GM21447 (cell line): ENCODE data around the gene LYZ.

ENCODE experiments used
- ATAC-seq: cut with Tn5 transposase; IDR thresholded peaks from one replicate; pipeline ENCODE4 v1.9.1; 2021; ENCODE audit not compliant: unreplicated experiment

The LYZ gene

DNA sequence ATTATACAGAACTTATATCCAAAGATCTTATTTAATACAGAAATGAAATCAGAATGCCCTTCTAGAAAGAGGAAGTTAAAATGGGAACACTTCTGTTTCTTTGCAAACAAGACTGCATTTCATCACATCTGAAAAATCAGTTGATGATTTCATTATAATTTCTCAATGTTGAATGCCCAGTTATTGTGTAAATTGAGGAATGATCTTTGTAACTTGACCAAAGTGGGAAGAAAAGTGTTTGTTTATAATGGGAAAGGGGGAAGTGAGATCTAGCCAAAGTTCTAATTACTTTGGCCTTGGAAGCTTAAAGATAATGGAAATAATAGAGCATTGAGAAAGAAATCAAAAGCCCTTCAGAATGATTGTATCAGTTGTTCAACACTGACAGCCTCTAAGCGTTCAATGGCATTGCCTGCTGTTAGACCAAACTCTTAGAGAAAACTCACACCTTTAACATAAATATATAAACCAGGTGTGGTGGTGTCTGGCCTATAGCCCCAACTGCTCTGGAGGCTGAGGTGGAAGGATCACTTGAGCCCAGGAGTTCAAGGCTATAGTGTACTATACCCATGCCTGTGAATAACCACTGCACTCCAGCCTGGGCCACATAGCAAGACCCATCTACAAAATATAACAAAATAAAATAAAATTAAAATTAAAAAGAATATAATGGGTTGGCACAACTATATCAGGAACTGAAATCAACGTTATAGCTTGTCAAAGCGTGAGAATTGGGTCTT is 9.9 kb upstream of the LYZ start:
- no peak for ATAC-seq

DNA sequence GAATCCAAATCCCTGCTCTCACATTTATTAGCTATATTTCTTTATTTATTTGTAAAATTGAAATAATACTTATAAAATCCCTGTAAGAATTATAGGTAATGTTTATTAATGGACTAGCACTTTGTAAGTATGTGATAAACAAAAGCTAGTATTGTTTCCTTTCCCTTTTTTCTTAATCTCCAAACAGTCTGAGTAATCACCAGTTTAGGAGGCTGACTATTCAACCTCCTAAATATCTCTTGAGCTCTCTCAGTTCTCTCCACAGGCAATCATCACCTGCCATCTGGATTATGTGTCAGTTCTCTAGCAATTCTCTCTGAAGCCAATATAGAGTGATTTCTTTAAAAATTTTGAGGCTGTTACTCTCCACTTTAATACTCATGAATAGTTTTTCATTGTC is 9.2 kb upstream of the LYZ start:
- ATAC-seq: no peak

DNA sequence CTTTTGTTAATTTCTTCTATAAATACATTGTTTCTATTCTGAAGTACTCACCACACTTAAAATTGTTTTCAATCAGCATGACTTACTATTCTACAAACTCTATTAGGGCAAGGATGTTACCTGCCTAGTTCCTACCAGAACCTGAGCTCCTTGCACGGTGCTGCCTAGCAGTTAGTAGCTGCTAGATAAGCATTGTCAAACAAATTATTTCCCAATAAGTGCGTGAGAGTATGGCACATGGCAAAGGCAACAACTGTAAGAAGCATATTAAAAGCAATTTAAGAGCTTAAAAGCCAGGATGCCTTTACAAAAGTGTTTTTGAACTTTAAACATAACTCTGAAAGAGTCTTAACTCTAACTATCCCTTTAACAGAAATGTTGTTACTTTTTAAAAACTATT is 8.2 kb upstream of the LYZ start:
- ATAC-seq: no peak

- no peak for ATAC-seq
Measured at GRCh38 chr12:69341328-69341727, 6.9 kb upstream of the LYZ start.

DNA sequence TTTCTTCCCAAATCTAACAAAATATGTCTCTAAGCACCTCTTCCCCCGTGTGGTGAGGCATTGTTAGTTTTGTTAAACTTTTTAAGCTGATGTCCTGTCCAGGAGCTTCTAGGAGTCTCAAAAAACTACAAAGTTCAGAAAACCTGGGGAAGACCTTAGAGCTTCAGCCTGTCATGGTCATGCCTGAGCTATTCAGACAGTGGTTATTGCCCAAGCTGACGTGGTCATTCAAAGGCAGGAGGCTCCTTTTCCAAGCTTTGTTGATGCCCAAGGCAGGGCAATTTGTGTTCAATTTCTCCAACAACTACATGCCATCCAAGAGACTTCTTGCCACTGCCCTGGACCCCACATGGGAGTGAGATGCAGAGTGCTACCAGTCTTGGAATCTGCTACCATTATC is 5.8 kb upstream of the LYZ start:
- ATAC-seq: no peak

- ATAC-seq: no peak
Measured at GRCh38 chr12:69343357-69343756, 4.8 kb upstream of the LYZ start.

DNA sequence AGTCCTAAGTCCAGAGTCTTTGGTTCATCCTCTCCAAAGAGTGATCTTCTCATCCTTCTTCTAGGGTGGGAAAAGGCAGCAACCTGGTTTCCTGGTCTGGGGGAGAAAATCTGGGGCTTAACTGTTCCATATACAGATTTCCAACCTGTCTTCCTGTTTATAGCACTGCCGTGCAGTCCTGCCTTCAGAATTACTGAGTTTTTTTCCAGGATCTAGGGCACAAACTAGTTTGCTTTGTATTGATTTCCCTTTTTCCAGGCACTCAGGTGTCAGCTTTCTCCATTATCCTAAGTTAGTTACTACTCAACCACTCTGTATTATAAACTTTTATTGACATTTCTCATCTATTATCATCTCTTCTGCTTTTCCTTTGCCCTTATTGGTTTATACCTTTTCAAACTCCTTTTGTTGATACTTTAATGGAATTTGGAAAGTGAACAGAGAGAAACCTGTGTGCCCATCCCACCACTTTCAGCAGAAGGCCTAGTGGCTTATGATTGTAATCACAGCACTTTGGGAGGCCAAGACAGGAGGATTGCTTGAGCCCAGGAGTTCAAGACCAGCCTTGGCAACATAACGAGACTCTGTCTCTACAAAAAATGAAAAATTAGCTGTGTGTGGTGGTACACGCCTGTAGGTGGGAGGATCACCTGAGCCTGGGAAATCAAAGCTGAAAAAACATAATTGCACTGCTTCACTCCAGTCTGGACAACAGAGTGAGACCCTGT is 4.1 kb upstream of the LYZ start:
- ATAC-seq: no peak

- ATAC-seq: no peak
Measured at GRCh38 chr12:69345077-69345476, 3.1 kb upstream of the LYZ start.

GRCh38 chr12:69345742-69346141 is 2.4 kb upstream of the LYZ start:
- ATAC-seq: no peak

- no peak for ATAC-seq
Measured at GRCh38 chr12:69350002-69350626, 1.9 kb downstream of the LYZ start.

DNA sequence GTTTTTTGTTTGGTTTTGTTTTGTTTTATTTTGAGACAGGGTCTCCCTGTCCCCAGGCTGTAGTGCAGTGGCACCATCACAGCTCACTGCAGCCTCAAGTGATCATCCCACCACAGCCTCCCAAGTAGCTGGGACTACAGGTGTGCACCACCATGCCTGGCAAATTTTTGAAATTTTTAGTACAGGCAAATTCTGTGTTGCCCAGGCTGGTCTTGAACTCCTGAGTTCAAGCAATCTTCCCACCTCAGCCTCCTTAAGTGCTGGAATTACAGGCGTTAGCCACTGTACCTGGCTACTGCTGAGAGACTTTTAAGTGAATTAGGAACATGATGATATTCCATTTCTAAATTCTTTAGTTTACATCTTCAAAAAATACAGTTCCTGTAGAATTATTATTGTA is 2.6 kb downstream of the LYZ start:
- no peak for ATAC-seq

DNA sequence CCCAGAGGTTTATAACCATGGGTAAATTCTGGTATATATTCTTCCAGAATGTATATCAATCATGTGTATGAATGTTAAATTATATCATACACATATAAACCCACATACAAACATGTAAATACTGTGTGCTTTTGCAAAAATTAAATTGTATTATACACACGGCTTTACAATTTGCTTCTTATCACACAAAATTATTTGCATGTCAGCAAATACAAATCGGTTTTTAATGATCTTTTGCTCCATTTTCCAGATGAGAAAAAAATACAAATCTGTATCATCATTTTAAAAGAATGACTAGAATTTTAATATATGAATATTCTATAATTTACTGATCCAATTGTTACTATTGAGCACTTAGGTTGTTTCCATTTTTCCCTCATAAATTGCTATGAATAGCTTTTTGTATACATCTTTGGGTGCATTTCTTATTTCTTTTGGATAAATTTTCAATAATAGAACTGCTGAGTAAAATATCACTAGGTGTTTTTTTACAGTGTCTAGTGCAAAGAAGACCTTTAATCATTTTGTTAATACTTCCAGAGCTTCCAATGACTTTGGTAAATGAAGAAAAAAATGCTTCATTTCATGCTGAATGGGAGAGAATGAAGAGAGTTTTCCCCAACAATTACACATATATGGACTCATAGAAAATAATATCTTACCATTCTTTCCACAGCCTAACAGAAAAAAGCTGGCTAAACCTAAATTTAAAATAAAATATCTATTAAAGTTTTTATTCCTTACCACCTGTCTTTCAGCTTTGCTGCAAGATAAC is 3.5 kb downstream of the LYZ start:
- ATAC-seq: no peak

DNA sequence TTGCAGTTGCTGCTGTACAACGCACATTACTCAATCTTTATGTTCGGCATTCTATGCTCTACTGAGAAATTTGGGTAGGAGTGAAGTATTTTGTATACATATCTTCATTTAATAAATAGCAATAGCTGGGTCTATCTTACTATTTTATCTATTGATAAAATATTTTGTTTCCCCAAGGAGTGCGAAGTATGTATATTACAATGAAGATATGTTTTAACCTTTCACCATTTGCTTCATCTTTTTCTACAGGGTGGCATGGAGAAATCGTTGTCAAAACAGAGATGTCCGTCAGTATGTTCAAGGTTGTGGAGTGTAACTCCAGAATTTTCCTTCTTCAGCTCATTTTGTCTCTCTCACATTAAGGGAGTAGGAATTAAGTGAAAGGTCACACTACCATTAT is 4.7 kb downstream of the LYZ start:
- ATAC-seq: no peak

DNA sequence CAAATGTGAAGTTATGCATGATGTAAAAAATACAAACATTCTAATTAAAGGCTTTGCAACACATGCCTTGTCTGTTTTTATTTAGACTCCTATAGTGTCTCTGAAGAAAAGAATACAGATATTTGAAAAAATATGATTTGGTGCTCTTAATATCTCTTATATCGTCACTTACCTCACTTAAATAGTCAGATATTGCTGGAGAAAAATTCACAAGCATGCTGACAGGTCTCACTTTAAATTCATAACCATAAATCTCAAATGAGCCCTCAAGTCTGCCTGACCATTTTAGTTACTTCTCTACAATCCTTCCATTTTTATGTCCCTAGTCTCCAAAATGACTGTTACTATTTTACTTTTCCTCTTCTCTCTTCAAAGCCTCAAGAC is 6.0 kb downstream of the LYZ start:
- no peak for ATAC-seq

- no peak for ATAC-seq
Measured at GRCh38 chr12:69354556-69355187, 6.5 kb downstream of the LYZ start.

GRCh38 chr12:69355363-69356028 is 7.3 kb downstream of the LYZ start:
- ATAC-seq: no peak

DNA sequence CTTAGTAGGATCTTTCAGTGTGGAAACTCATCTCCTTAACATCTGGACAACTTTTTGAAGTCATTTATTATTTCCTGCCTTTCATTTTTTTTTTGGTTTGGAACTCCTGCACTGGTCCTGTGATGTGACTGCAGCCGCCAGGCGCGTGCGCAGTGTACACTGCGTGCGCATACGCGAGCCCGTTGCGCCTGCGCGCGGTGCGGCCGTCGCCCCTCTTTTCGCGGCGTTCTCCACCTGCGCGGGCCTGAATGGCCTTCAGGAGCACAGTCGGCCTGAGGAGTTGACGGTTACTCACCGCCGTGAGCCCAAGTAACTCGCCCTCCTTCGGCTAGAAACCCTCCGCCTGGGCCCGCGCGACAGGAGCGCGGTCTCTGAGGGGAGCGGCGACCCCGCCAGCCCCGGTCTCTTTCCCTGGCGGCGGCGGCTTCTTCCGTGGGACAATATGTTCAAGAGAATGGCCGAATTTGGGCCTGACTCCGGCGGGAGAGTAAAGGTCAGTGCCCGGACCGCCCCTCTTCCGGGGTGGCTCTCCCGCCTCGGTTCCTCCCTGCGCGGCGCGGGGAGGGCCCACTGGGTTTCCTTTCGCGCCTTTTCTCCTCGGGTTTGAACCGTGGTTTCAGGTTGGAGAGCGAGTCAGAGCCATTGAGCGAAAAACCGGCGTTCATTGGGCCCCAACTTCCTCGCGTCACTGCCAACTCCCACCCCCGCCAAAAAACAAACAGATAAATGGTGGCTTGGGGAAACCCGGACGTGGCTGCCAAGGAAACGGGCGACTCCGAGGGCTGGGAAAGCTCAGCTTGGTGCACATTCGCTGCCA is 11.6 kb downstream of the LYZ start, which contains the start of gene YEATS4:
TSS of gene YEATS4 (plus strand) at position 213 of the 817 bp plus-strand sequence. CDS start at position 443, 230 bp downstream.
- peak; percentile 82 for ATAC-seq

DNA sequence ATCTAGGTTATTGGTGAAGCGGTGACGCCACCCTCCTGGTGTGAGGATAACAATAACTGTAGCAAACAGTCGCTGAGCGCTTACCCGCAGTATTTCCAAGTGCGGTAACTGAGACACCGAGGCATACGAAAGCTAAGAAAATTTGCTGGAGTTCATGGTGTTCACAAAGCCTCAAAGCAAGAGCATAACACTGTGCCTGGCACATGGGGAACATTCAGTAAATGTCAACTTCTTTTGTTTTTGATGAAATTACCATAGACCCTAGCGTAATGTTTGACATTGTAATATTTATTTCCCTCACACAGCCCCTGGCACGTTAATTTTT is 12.1 kb downstream of the LYZ start:
- ATAC-seq: no peak

- ATAC-seq: no peak
Measured at GRCh38 chr12:69366796-69367195, 18.6 kb downstream of the LYZ start.

GRCh38 chr12:69368171-69368570 is 20.0 kb downstream of the LYZ start:
- ATAC-seq: no peak
